Ectodermal cell (in vitro differentiated cells): ENCODE data around the gene PRSS38.
A peak's percentile ranks its signal among the peaks of the same experiment; 100 is the strongest.

Experiments used
- H3K27ac ChIP-seq: 2 replicates; pipeline ENCODE4 v1.7.0; 2013; ENCODE audit warnings: mild to moderate bottlenecking, low read depth, low read length; ENCODE audit not compliant: insufficient read depth, poor library complexity, severe bottlenecking
- H3K27me3 ChIP-seq: 2 replicates; pipeline ENCODE4 v1.7.0; 2013; ENCODE audit warnings: mild to moderate bottlenecking, low read length; ENCODE audit not compliant: insufficient read depth, control insufficient read depth, poor library complexity, severe bottlenecking
- H3K36me3 ChIP-seq: one replicate; pipeline ENCODE4 v1.7.0; 2013; ENCODE audit warnings: low read length; ENCODE audit not compliant: control insufficient read depth, insufficient read depth
- H3K4me1 ChIP-seq: one replicate; pipeline ENCODE4 v1.7.0; 2013; ENCODE audit warnings: low read length; ENCODE audit not compliant: control insufficient read depth, insufficient read depth
- H3K4me3 ChIP-seq: 2 replicates; pipeline ENCODE4 v1.7.0; 2013; ENCODE audit warnings: low read depth, low read length, control low read depth; ENCODE audit not compliant: insufficient read depth
- H3K9me3 ChIP-seq: 2 replicates; pipeline ENCODE4 v1.7.0; 2013; ENCODE audit warnings: mild to moderate bottlenecking, low read length, moderate library complexity; ENCODE audit not compliant: control insufficient read depth
- WGBS, 2 experiments: methylation state at CpG; one replicate each; pipeline ENCODE4 v1.1.7; 2013; ENCODE audit warnings: missing lambda C conversion rate in 2 of 2; 5-methylcytosine and 5-hydroxymethylcytosine counted together

The PRSS38 gene

GRCh38 chr1:227779021-227779441 is 36.4 kb upstream of the PRSS38 start:
- H3K27me3 ChIP-seq: no peaks in the 10 kb centered on the region

GRCh38 chr1:227779685-227780084 is 35.8 kb upstream of the PRSS38 start:
- Histone ChIP-seq H3K27me3 (no peaks in the 10 kb centered on the region), H3K4me3 (no peak overlapping the region), H3K9me3 (no peaks in the 10 kb centered on the region), H3K27ac (no peak overlapping the region), H3K4me1 (no peaks in the 10 kb centered on the region), H3K36me3 (peaks cover 5% of the 10 kb centered on the region)
- WGBS, 2 experiments: 94 to 96% methylated on average over 7 of the region's 7 CpGs

More at GRCh38 chr1:227779021-227779441, 36.4 kb upstream of the PRSS38 start:
- Histone ChIP-seq H3K9me3 (no peaks in the 10 kb centered on the region), H3K4me1 (no peaks in the 10 kb centered on the region), H3K36me3 (peaks cover 5% of the 10 kb centered on the region), H3K27ac (no peak overlapping the region), H3K4me3 (no peak overlapping the region)
- 93 to 94% methylated on average over 10 of the region's 10 CpGs for WGBS, 2 experiments

- Histone ChIP-seq H3K36me3 (peaks cover 5% of the 10 kb centered on the region), H3K4me3 (no peak overlapping the region), H3K4me1 (no peaks in the 10 kb centered on the region), H3K9me3 (no peaks in the 10 kb centered on the region), H3K27me3 (no peaks in the 10 kb centered on the region), H3K27ac (no peak overlapping the region)
- WGBS, 2 experiments: 95% methylated on average over 23 of the region's 23 CpGs
Measured at GRCh38 chr1:227780101-227781044, 35.1 kb upstream of the PRSS38 start.

GRCh38 chr1:227781314-227781930 is 34.1 kb upstream of the PRSS38 start:
- no peak overlapping the region for H3K27ac ChIP-seq
- H3K27me3 ChIP-seq: peaks cover 10% of the 10 kb centered on the region
- H3K36me3 ChIP-seq: no peaks in the 10 kb centered on the region
- WGBS, 2 experiments: 95 to 96% methylated on average over 15 of the region's 15 CpGs
- no peak overlapping the region for H3K4me3 ChIP-seq
- H3K9me3 ChIP-seq: no peaks in the 10 kb centered on the region
- H3K4me1 ChIP-seq: no peaks in the 10 kb centered on the region

- H3K27ac ChIP-seq: no peak overlapping the region
- no peaks in the 10 kb centered on the region for H3K4me1 ChIP-seq
- no peak overlapping the region for H3K4me3 ChIP-seq
- WGBS, 2 experiments: 91 to 93% methylated on average over 4 of the region's 4 CpGs
- no peaks in the 10 kb centered on the region for H3K9me3 ChIP-seq
- H3K27me3 ChIP-seq: peaks cover 18% of the 10 kb centered on the region
- no peaks in the 10 kb centered on the region for H3K36me3 ChIP-seq
Measured at GRCh38 chr1:227782226-227782625, 33.2 kb upstream of the PRSS38 start.

GRCh38 chr1:227785094-227785804 is 30.2 kb upstream of the PRSS38 start:
- WGBS, 2 experiments: 90 to 93% methylated on average over 13 of the region's 13 CpGs
- peaks cover 44% of the 10 kb centered on the region for H3K27me3 ChIP-seq
- H3K36me3 ChIP-seq: no peaks in the 10 kb centered on the region
- H3K4me1 ChIP-seq: peaks cover 5% of the 10 kb centered on the region
- no peak overlapping the region for H3K4me3 ChIP-seq
- H3K9me3 ChIP-seq: no peaks in the 10 kb centered on the region
- H3K27ac ChIP-seq: no peak overlapping the region

GRCh38 chr1:227785805-227786671 is 29.4 kb upstream of the PRSS38 start:
- Histone ChIP-seq H3K4me1 (peaks cover 5% of the 10 kb centered on the region), H3K36me3 (no peaks in the 10 kb centered on the region), H3K9me3 (no peaks in the 10 kb centered on the region), H3K27ac (no peak overlapping the region), H3K27me3 (peaks cover 44% of the 10 kb centered on the region), H3K4me3 (no peak overlapping the region)
- 87 to 89% methylated on average over 19 of the region's 19 CpGs for WGBS, 2 experiments

- Histone ChIP-seq H3K27me3 (peaks cover 44% of the 10 kb centered on the region), H3K4me3 (peak overlapping the region; percentile 49), H3K4me1 (peaks cover 5% of the 10 kb centered on the region), H3K9me3 (no peaks in the 10 kb centered on the region), H3K36me3 (no peaks in the 10 kb centered on the region), H3K27ac (no peak overlapping the region)
- WGBS, 2 experiments: 71% methylated on average over 45 of the region's 45 CpGs
Measured at GRCh38 chr1:227786673-227787512, 28.6 kb upstream of the PRSS38 start.
